NCI-H2227 (cell line): Measurements from ENCODE around the gene THAP6.

ENCODE experiments used
- DNase-seq: peaks from one replicate; lab custom pipeline; 2025; ENCODE audit not compliant: unreplicated experiment; lab: John Stamatoyannopoulos, UW

Gene THAP6

DNA sequence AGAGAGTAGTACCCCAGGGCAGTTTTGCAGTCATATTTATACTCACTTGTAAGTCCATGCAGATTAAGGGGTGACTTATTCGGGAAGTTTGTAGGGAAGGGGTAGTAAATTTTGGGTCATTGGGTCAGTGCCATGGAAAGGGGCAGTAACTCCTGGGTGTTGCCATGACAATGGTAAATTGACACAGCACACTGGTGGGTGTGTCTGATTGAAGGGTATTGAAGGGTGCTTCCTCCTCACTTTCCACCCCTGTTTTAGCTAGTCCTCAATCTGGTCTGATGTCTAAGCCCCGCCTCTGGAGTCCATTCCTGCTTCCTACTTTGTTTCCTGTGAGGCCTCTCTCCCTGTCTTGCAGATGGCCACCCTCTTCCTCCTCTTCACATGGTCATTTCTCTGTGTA lies 53.5 kb downstream of the THAP6 start:
- DNase-seq = no peak
